HepG2 (cell line): ENCODE data around the gene SH2D2A. TPM values are rescaled to one million over a fixed set of nuclear protein-coding genes. Genes with fewer than 3 reads are reported as not detected.

Source experiments
- ETV5 ChIP-seq: IDR thresholded peaks from 2 replicates; pipeline ENCODE4 v1.6.1; 2018; ENCODE audit warnings: missing biosample characterization, missing genetic modification reagents, inconsistent platforms, borderline replicate concordance
- GATAD1 ChIP-seq: IDR thresholded peaks from 2 replicates; pipeline ENCODE4 v1.6.1; 2016; ENCODE audit warnings: missing genetic modification reagents, missing compliant biosample characterization
- HNF4A ChIP-seq: sonication (generic); formaldehyde crosslinking; IDR thresholded peaks from 2 replicates; pipeline ENCODE4 v1.4.0; 2020; ENCODE audit warnings: missing genetic modification reagents
- MIER2 ChIP-seq: IDR thresholded peaks from 2 replicates; pipeline ENCODE4 v1.6.1; 2016; ENCODE audit warnings: missing biosample characterization, missing genetic modification reagents
- RBFOX2 ChIP-seq: fragments of 200-400 bp; formaldehyde crosslinking; IDR thresholded peaks from 2 replicates; pipeline ENCODE4 v1.6.1; 2017; ENCODE audit warnings: low read depth, mild to moderate bottlenecking, low read length
- TSC22D2 ChIP-seq: sonication (generic); formaldehyde crosslinking; IDR thresholded peaks from 2 replicates; pipeline ENCODE4 v1.5.1; 2020; ENCODE audit warnings: missing genetic modification reagents, mild to moderate bottlenecking, borderline replicate concordance
- ZNF230 ChIP-seq: sonication (generic); formaldehyde crosslinking; IDR thresholded peaks from 2 replicates; pipeline ENCODE4 v1.4.0; 2020; ENCODE audit warnings: mild to moderate bottlenecking, missing genetic modification reagents
- ZNF251 ChIP-seq: sonication (generic); formaldehyde crosslinking; IDR thresholded peaks from 2 replicates; pipeline ENCODE4 v1.9.0; 2021; ENCODE audit warnings: mild to moderate bottlenecking, missing genetic modification reagents
- ZNF672 ChIP-seq: sonication (generic); formaldehyde crosslinking; IDR thresholded peaks from 2 replicates; pipeline ENCODE4 v1.8.1; 2022; ENCODE audit warnings: missing genetic modification reagents
- polyA plus RNA-seq, 8 experiments: library from polyadenylated mRNA; depleted of rRNA in 3 of 8; stranded (reverse) in 7 of 8; unstranded in 1 of 8; fragments of >200 nt; fragmentation: Illumina TruSeq in 4 of 8; extraction: Trizol in 4 of 8; gene quantifications; 2 replicates each; pipeline versions ENCODE4 v1.2.1 to v1.2.3, GENCODE V29; 2011 to 2016; ENCODE audit warnings: low read depth in 4 of 8, missing spikeins in 1 of 8, mixed read lengths in 1 of 8; ENCODE audit not compliant: insufficient read depth in 1 of 8
- total RNA-seq, 5 experiments: library from RNA; depleted of rRNA; stranded (reverse); fragments of >200 nt; fragmentation: Illumina TruSeq; extraction: Trizol; gene quantifications; 2 replicates each; pipeline ENCODE4 v1.2.3, GENCODE V29; 2016; ENCODE audit warnings: low read depth in 1 of 5
- TF ChIP-seq, protein P1 (sequence below): IDR thresholded peaks from 2 replicates; pipeline ENCODE4 v1.6.1; 2016; ENCODE audit warnings: missing biosample characterization, missing genetic modification reagents, low read depth
- TF ChIP-seq, protein P2 (sequence below): sonication (generic); formaldehyde crosslinking; IDR thresholded peaks from 2 replicates; pipeline ENCODE4 v1.9.0; 2021; ENCODE audit warnings: mild to moderate bottlenecking, missing genetic modification reagents
- TF ChIP-seq, protein P3 (sequence below): IDR thresholded peaks from 2 replicates; pipeline ENCODE4 v1.6.1; 2016; ENCODE audit warnings: missing compliant biosample characterization, missing genetic modification reagents, borderline replicate concordance
- TF ChIP-seq, protein P4 (sequence below): IDR thresholded peaks from 2 replicates; pipeline ENCODE4 v1.4.0; 2020; ENCODE audit warnings: mild to moderate bottlenecking, missing genetic modification reagents
- TF ChIP-seq, protein P5 (sequence below): sonication (generic); formaldehyde crosslinking; IDR thresholded peaks from 2 replicates; pipeline ENCODE4 v1.5.0; 2020; ENCODE audit warnings: missing genetic modification reagents

The SH2D2A gene
- total and polyA plus RNA-seq, 2 of the 13 experiments (the other 11 are each of a cell fraction or from before 2014, with no cell fraction given): 0.57 to 0.73 TPM

DNA sequence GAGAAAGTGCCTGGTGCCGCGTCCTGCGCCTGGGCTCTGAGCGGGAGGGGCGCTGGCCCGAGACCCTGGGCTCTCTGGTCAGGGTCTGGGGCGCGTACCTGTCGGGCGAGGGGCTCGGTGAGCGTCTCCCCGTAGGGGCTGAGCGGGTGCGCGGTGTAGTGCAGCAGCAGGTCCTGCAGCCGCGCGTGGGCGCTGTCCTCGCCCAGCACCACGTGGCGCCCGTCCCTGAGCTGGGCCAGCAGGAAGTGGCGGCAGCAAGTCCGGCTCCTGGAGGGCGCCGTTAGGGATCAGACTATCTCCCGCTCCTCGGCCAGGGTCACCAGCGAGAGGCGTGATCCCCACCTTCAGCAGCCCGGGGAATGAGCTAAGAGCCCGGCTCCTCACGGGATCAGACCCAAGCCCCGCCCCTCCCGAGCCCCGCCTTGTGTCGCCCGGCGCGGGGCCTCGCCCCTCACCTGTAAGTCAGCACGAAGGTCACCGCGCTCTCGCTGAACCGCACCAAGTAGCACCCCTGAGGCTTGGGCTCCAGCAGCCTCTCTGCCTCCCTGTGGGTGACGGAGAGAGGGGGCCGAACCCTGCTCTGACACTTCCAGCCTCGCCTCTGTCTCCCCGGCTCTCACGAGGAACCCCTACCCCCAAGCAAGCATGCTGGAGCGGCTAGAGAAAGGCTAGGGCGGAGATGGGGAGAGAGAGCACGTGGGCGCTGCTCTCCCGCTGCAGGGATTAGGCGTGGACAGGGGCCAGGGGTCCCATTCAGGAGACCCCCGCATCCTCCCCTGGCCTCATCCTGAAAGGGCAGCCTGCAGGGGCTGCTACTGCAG, 2.7 kb downstream of the SH2D2A start (continued):
- peak; percentile 53; the same call in 1 of the 2 replicates for TF ChIP-seq ZNF251
- peak; percentile 34; the same call in 1 of the 2 replicates for TF ChIP-seq HNF4A (CRISPR knock-in tag)
- TF ChIP-seq RBFOX2: peak; percentile 68
- TF ChIP-seq ZNF230 (CRISPR knock-in tag): peak; percentile 93; the same call in 1 of the 2 replicates
- TF ChIP-seq, protein P1, sequence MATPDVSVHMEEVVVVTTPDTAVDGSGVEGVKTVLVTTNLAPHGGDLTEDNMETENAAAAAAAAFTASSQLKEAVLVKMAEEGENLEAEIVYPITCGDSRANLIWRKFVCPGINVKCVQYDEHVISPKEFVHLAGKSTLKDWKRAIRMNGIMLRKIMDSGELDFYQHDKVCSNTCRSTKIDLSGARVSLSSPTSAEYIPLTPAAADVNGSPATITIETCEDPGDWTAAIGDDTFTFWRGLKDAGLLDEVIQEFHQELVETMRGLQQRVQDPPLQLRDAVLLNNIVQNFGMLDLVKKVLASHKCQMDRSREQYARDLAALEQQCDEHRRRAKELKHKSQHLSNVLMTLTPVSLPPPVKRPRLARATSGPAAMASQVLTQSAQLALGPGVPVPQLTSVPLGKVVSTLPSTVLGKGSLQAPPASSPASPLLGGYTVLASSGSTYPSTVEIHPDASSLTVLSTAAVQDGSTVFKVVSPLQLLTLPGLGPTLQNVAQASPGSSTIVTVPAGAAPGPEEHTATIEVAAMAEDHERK: no peak
- peak; percentile 94 for TF ChIP-seq TSC22D2
- no peak for TF ChIP-seq ZNF672 (CRISPR knock-in tag)
- TF ChIP-seq, protein P2, sequence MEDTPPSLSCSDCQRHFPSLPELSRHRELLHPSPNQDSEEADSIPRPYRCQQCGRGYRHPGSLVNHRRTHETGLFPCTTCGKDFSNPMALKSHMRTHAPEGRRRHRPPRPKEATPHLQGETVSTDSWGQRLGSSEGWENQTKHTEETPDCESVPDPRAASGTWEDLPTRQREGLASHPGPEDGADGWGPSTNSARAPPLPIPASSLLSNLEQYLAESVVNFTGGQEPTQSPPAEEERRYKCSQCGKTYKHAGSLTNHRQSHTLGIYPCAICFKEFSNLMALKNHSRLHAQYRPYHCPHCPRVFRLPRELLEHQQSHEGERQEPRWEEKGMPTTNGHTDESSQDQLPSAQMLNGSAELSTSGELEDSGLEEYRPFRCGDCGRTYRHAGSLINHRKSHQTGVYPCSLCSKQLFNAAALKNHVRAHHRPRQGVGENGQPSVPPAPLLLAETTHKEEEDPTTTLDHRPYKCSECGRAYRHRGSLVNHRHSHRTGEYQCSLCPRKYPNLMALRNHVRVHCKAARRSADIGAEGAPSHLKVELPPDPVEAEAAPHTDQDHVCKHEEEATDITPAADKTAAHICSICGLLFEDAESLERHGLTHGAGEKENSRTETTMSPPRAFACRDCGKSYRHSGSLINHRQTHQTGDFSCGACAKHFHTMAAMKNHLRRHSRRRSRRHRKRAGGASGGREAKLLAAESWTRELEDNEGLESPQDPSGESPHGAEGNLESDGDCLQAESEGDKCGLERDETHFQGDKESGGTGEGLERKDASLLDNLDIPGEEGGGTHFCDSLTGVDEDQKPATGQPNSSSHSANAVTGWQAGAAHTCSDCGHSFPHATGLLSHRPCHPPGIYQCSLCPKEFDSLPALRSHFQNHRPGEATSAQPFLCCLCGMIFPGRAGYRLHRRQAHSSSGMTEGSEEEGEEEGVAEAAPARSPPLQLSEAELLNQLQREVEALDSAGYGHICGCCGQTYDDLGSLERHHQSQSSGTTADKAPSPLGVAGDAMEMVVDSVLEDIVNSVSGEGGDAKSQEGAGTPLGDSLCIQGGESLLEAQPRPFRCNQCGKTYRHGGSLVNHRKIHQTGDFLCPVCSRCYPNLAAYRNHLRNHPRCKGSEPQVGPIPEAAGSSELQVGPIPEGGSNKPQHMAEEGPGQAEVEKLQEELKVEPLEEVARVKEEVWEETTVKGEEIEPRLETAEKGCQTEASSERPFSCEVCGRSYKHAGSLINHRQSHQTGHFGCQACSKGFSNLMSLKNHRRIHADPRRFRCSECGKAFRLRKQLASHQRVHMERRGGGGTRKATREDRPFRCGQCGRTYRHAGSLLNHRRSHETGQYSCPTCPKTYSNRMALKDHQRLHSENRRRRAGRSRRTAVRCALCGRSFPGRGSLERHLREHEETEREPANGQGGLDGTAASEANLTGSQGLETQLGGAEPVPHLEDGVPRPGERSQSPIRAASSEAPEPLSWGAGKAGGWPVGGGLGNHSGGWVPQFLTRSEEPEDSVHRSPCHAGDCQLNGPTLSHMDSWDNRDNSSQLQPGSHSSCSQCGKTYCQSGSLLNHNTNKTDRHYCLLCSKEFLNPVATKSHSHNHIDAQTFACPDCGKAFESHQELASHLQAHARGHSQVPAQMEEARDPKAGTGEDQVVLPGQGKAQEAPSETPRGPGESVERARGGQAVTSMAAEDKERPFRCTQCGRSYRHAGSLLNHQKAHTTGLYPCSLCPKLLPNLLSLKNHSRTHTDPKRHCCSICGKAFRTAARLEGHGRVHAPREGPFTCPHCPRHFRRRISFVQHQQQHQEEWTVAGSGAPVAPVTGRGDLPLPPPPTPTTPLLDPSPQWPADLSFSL (CRISPR knock-in tag): peak; percentile 18; the same call in 1 of the 2 replicates
- peak; percentile 40; the same call in 1 of the 2 replicates for TF ChIP-seq MIER2 (CRISPR knock-in tag)
- TF ChIP-seq GATAD1 (CRISPR knock-in tag): peak; percentile 53
- TF ChIP-seq, protein P3, sequence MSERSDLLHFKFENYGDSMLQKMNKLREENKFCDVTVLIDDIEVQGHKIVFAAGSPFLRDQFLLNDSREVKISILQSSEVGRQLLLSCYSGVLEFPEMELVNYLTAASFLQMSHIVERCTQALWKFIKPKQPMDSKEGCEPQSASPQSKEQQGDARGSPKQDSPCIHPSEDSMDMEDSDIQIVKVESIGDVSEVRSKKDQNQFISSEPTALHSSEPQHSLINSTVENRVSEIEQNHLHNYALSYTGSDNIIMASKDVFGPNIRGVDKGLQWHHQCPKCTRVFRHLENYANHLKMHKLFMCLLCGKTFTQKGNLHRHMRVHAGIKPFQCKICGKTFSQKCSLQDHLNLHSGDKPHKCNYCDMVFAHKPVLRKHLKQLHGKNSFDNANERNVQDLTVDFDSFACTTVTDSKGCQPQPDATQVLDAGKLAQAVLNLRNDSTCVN (CRISPR knock-in tag): peak; percentile 66; the same call in 1 of the 2 replicates
- TF ChIP-seq ETV5: peak; percentile 64; the same call in 1 of the 2 replicates
- TF ChIP-seq, protein P4, sequence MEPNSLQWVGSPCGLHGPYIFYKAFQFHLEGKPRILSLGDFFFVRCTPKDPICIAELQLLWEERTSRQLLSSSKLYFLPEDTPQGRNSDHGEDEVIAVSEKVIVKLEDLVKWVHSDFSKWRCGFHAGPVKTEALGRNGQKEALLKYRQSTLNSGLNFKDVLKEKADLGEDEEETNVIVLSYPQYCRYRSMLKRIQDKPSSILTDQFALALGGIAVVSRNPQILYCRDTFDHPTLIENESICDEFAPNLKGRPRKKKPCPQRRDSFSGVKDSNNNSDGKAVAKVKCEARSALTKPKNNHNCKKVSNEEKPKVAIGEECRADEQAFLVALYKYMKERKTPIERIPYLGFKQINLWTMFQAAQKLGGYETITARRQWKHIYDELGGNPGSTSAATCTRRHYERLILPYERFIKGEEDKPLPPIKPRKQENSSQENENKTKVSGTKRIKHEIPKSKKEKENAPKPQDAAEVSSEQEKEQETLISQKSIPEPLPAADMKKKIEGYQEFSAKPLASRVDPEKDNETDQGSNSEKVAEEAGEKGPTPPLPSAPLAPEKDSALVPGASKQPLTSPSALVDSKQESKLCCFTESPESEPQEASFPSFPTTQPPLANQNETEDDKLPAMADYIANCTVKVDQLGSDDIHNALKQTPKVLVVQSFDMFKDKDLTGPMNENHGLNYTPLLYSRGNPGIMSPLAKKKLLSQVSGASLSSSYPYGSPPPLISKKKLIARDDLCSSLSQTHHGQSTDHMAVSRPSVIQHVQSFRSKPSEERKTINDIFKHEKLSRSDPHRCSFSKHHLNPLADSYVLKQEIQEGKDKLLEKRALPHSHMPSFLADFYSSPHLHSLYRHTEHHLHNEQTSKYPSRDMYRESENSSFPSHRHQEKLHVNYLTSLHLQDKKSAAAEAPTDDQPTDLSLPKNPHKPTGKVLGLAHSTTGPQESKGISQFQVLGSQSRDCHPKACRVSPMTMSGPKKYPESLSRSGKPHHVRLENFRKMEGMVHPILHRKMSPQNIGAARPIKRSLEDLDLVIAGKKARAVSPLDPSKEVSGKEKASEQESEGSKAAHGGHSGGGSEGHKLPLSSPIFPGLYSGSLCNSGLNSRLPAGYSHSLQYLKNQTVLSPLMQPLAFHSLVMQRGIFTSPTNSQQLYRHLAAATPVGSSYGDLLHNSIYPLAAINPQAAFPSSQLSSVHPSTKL (CRISPR knock-in tag): peak; percentile 58
- TF ChIP-seq, protein P5, sequence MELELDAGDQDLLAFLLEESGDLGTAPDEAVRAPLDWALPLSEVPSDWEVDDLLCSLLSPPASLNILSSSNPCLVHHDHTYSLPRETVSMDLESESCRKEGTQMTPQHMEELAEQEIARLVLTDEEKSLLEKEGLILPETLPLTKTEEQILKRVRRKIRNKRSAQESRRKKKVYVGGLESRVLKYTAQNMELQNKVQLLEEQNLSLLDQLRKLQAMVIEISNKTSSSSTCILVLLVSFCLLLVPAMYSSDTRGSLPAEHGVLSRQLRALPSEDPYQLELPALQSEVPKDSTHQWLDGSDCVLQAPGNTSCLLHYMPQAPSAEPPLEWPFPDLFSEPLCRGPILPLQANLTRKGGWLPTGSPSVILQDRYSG (CRISPR knock-in tag): no peak
